Measurements from ENCODE around the gene METTL26.

GRCh38 chr16:667113-667779, 31.1 kb upstream of the METTL26 start:
- no peak for TF ChIP-seq GABPA (IDR thresholded peaks at IDR 0.05; ENCODE audit: low read depth)
- TF ChIP-seq CTCF (IDR thresholded peaks at IDR 0.05; ENCODE audit: insufficient read depth, low read length): no peak
- TF ChIP-seq POLR2AphosphoS5 (IDR thresholded peaks at IDR 0.05; ENCODE audit: low read depth): no peak
- TF ChIP-seq, protein P1, sequence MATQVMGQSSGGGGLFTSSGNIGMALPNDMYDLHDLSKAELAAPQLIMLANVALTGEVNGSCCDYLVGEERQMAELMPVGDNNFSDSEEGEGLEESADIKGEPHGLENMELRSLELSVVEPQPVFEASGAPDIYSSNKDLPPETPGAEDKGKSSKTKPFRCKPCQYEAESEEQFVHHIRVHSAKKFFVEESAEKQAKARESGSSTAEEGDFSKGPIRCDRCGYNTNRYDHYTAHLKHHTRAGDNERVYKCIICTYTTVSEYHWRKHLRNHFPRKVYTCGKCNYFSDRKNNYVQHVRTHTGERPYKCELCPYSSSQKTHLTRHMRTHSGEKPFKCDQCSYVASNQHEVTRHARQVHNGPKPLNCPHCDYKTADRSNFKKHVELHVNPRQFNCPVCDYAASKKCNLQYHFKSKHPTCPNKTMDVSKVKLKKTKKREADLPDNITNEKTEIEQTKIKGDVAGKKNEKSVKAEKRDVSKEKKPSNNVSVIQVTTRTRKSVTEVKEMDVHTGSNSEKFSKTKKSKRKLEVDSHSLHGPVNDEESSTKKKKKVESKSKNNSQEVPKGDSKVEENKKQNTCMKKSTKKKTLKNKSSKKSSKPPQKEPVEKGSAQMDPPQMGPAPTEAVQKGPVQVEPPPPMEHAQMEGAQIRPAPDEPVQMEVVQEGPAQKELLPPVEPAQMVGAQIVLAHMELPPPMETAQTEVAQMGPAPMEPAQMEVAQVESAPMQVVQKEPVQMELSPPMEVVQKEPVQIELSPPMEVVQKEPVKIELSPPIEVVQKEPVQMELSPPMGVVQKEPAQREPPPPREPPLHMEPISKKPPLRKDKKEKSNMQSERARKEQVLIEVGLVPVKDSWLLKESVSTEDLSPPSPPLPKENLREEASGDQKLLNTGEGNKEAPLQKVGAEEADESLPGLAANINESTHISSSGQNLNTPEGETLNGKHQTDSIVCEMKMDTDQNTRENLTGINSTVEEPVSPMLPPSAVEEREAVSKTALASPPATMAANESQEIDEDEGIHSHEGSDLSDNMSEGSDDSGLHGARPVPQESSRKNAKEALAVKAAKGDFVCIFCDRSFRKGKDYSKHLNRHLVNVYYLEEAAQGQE (IDR thresholded peaks at IDR 0.05; ENCODE audit: insufficient replicate concordance, low read depth): no peak
- no peak for TF ChIP-seq SPI1 (IDR thresholded peaks at IDR 0.05; ENCODE audit: borderline replicate concordance, low read depth)
